ENCODE data around the gene HS6ST3.
"Not testable (repeated sequence)": the region's sequence is repeated elsewhere in the genome, so short reads cannot be mapped to it uniquely, and the experiment has no call there.

HS6ST3 gene

GRCh38 chr13:96089749-96090239, at the start of gene HS6ST3:
Gene HS6ST3 (plus strand): TSS chr13:96090107.
- peak; percentile 6 for DNase-seq

- DNase-seq: no peak
These were observed 48.4 kb upstream of the HS6ST3 start for GRCh38 chr13:96041326-96042110.

DNA sequence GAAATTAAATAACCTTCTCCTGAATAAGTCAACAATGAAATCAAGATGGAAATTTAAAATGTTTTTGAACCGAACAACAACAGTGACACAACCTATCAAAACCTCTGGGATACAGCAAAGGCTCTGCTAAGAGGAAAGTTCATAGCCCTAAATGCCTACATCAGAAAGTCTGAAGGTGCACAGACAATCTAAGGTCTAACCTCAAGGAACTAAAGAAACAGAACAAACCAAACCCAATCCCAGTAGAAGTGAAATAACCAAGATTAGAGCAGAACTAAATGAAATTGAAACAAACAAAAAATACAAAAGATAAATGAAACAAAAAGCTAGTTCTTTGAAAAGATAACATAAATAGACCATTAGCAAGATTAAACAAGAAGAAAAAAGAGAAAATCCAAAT, 45.7 kb upstream of the HS6ST3 start:
- DNase-seq: no peak

DNA sequence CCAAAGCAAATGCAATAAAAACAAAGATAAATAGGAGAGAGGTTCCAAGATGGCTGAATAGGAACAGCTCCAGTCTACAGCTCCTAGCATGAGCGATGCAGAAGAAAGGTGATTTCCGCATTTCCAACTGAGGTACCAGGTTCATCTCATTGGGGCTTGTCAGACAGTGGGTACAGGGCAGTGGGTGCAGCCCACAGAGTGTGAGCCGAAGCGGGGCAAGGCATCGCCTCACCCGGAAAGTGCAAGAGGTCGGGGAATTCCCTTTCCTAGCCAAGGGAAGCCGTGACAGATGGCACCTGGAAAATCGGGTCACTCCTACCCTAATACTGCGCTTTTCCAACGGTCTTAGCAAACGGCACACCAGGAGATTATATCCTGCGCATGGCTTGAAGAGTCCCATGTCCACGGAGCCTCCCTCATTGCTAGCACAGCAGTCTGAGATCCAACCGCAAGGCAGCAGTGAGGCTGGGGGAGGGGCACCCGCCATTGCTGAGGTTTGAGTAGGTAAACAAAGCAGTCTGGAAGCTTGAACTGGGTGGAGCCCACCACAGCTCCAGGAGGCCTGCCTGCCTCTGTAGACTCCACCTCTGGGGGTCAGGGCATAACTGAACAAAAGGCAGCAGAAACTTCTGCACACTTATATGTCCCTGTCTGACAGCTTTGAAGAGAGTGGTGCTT, 43.3 kb upstream of the HS6ST3 start:
- DNase-seq: not testable (repeated sequence)

- not testable (repeated sequence) for DNase-seq
These were observed 39.0 kb upstream of the HS6ST3 start for GRCh38 chr13:96050955-96051354.

DNA sequence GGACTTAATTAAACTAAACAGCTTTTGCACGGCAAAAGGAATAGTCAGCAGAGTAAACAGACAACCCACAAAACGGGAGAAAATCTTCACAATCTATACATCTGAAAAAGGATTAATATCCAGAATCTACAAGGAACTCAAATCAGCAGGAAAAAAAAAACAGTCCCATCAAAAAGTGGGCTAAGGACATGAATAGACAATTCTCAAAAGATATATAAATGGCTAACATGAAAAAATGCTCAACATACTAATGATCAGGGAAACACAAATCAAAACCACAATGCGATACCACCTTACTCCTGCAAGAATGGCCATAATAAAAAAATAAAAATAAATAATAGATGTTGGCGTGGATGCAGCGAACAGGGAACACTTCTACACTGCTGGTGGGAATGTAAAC, 38.4 kb upstream of the HS6ST3 start:
- not testable (repeated sequence) for DNase-seq

- DNase-seq: not testable (repeated sequence)
These were observed 38.0 kb upstream of the HS6ST3 start for GRCh38 chr13:96051946-96052345.

GRCh38 chr13:96052656-96053002, 37.3 kb upstream of the HS6ST3 start:
- DNase-seq: no peak

DNA sequence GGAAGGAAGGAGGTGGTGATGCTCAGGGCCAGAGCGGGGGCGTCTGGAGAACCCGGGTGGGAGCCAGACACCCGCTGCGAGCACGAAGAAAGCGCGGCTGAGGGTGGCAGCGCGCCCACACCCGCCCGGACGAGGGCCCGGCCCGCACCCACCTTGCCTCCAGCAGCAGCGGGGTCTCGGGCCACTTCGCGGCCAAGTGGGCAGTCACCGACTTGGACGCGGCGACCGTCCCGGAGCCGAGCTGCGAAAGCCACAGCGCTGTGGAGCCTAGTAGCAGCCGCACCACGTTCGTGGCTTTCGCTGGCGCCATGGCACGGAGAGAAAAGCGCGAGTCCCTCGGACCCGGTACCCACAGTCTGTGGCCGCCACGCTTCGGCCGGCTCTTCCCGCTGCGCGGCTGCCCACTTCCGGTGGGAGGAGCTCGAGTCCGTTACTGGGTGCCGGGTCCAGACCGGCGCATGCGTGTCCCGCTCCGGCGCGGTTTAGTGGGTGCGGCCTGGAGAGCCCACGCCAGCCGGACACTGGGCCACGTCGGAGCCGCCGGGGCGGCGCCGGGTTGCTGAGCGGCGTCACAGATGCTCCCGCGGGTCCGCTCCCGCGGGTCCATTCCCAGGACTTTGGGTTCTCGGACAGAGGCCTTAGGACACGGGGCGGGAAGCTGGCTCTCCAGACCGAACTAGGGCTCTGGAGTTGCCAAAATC, 36.8 kb upstream of the HS6ST3 start, which contains the start of gene UGGT2:
Gene UGGT2, minus strand, starts transcription at position 399 of the 701 bp plus-strand sequence. Its CDS starts 89 bp downstream, at position 310.
- peak; percentile 59 for DNase-seq

GRCh38 chr13:96065849-96066248, 24.1 kb upstream of the HS6ST3 start:
- no peak for DNase-seq

DNA sequence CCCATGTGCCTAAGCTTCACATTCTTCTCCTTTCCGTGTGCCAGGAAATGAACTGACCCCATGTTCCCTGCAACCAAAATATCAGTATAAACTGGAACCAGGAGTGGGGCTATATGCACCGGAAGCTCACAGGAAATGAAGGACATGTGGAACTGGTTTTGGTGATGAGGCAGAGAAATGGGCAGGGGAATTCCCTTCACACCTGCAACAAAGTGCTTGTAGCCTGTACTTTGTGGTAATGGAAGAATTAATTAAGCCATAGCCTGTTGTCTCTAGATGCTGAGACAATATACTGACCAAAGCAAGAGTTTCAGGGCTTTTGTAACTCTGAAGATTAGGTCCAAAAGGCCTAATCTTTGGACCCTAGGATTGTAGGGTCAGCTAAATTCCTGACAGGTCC, 21.2 kb upstream of the HS6ST3 start:
- DNase-seq: no peak

- DNase-seq: no peak
These were observed 18.4 kb upstream of the HS6ST3 start for GRCh38 chr13:96071504-96071903.

DNA sequence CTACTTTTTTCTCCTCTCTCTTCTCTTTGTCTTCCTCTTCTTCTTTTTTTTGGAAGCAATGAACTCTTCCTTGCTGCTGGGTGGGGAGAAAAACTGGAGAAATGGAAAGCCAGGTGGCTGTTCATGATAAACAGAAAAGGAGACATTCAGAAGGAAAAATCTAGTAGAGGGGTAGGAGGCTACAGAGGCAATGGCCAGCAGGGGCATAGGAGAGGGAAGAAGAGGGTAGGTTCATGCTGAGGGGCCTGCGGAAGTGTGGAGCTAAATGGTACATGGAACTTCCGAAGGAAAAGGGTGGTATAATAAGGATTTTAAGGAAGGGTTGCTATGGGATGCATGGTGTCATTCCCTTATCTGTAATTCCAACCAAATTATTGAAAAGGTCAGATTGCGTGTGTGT, 17.5 kb upstream of the HS6ST3 start:
- DNase-seq: no peak

DNA sequence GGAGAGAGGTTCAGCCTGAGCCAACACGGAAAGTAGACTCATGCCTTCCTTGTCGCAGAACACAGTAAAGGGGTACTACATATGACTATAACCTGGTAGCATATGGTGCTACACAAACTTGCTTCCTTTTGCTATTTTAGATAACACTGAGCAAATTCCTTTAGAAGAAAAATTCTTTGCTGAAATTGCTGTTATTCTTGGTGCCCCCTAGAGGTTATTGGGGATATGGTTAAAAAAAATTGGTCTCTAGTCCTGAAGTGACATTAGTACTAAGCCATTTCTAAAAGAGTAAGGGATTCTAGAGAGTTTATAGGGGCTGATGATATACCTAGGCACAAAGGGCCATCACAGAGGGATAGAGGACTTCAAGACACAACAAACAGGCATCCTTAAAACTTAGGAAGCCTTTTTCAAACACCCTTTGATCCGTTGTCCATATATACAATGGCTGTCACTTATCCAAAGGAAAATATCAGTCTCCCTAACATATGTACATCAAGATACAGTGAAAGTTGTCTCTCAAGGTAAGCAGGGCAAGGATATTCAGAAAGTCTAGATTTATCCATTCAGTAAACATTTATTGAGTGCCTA, 13.9 kb upstream of the HS6ST3 start:
- no peak for DNase-seq

DNA sequence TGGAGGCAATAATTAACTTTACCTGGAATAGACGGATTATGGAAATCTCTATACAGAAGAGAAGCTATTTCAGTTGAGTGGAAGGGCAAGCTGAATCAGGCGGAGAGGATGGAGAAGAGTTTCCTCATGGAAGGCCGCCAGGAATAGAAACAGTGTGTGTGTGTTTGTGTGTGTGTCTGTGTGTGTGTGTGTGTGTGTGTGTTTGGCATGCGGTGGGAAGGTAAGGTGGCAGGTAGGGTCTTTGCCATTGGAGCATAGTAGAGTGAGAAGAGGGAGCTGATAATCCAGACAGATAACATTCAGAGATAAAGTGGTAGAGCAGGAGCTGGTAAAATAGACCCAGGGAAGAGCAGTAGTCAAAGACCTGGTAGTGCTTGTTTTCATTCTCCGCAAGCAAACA, 9.2 kb upstream of the HS6ST3 start:
- no peak for DNase-seq

- DNase-seq: no peak
These were observed 8.0 kb upstream of the HS6ST3 start for GRCh38 chr13:96081888-96082287.

GRCh38 chr13:96082640-96083039, 7.3 kb upstream of the HS6ST3 start:
- no peak for DNase-seq

DNA sequence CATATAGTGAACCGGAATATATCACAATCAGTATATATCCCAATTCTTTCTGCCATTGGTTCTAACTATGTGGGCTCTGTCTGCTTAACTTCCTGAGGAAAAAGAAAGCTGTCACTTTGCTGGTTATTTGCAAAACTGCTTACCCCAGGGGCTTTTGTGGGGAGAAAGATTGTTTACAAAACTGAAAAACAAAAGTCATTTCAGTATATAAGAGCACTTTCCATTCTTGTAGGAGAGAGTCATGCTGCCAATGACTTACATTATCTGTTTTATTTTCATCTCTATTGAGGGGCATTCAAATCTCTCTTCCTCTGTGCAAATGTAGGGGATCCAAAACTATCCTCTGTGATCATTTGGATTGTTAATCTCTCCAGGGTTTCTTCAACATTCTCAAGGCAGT, 3.2 kb upstream of the HS6ST3 start:
- DNase-seq: no peak

DNA sequence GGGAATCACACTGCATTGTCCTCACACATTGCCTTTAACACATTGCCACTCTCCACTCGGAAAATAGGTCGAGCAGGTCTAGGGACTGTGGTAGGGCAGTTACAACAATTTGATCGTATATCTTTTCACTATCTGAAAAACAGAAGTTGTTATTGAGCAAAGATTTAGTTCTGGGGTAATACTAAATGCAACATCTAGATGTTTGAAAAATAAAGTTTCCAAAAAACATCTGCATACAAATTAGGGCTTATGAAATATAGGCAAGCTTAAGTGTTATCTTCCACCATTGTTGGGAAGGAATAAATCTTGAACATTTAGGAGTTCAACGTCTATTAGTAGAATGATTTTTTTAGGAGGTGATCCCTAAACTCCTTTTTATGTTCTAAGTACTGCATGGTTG, 768 bp upstream of the HS6ST3 start:
- DNase-seq: no peak

- DNase-seq: peak; percentile 0
These were observed 564 bp downstream of the HS6ST3 start for GRCh38 chr13:96090240-96091101.

DNA sequence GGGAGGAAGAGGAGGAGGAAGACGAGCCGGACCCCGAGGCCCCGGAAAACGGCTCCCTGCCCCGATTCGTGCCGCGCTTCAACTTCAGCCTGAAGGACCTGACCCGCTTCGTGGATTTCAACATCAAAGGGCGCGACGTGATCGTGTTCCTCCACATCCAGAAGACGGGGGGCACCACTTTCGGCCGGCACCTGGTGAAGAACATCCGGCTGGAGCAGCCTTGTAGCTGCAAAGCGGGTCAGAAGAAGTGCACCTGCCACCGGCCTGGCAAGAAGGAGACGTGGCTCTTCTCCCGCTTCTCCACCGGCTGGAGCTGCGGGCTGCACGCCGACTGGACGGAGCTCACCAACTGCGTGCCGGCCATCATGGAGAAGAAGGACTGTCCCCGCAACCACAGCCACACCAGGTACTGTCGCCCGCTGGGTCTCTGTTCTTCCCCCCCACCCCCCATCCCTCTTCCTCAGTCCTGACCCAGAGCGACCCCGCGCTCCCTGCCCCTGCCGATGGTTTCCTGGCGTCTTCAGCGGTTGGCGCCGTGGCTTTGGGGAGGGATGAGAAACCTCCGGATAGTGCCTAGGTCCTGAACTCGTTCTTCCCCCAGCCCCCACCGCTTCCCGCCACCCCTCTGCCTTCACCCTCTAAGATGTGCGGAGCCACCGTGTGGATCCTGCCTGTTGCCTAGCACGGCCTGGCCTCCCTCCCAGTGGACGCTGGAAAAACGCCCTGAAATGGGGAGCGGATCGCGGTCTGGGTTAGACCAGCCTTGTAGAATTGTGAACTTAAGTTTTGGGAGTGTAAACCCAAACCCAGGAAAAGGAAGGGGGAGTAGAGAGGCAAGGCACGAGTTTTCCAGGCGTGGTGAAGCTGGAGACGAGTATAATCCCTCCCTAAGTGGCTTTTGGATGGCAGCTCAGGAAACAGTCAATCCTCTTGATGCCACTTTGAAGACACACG, 1.5 kb downstream of the HS6ST3 start:
- no peak for DNase-seq
